Measurements from ENCODE around the gene PSME3.

DNA sequence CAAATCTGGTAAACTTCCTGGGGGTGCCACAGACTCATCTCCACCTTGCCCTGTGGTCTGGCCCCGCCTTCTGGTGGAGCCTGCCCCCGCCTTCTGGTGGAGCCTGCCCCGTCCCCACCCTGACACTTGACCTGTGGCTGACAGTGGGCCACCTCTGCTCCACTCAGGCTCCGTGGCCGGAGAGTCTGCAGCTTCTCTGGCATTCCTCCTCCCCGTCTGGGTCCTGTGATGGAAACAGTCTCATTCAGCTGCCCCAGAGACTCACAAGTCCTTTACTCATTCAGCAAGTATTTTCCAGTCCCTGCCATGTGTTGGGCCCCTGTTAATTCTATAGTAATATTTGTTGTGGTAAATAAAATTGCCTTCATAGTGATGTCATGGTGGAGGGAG, 46.4 kb downstream of the PSME3 start:
- TF ChIP-seq, protein P1, sequence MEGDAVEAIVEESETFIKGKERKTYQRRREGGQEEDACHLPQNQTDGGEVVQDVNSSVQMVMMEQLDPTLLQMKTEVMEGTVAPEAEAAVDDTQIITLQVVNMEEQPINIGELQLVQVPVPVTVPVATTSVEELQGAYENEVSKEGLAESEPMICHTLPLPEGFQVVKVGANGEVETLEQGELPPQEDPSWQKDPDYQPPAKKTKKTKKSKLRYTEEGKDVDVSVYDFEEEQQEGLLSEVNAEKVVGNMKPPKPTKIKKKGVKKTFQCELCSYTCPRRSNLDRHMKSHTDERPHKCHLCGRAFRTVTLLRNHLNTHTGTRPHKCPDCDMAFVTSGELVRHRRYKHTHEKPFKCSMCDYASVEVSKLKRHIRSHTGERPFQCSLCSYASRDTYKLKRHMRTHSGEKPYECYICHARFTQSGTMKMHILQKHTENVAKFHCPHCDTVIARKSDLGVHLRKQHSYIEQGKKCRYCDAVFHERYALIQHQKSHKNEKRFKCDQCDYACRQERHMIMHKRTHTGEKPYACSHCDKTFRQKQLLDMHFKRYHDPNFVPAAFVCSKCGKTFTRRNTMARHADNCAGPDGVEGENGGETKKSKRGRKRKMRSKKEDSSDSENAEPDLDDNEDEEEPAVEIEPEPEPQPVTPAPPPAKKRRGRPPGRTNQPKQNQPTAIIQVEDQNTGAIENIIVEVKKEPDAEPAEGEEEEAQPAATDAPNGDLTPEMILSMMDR (conservative IDR thresholded peaks at IDR 0.05 in 1 of 2, IDR thresholded peaks at IDR 0.05 in 1 of 2; ENCODE audit: extremely low read depth in 1 of 2, insufficient read depth in 1 of 2, low read depth in 1 of 2, low read length in 2 of 2), result no peak
- no peak for TF ChIP-seq EZH2 (IDR thresholded peaks at IDR 0.05; ENCODE audit: borderline replicate concordance, low read length)

All from mammary epithelial cell (primary cell).